Measurements from ENCODE around the gene PRKAB2.
"Not testable (repeated sequence)": the region's sequence is repeated elsewhere in the genome, so short reads cannot be mapped to it uniquely, and the experiment has no call there.

The PRKAB2 gene

GRCh38 chr1:147156642-147157041 lies 15.6 kb downstream of the PRKAB2 start:
- peaks cover 70% of the 10 kb centered on the region for H3K36me3 ChIP-seq
- H4K20me1 ChIP-seq = no peaks in the 10 kb centered on the region

GRCh38 chr1:147152772-147153171 lies 19.5 kb downstream of the PRKAB2 start:
- Histone ChIP-seq H3K27me3 (no peaks in the 10 kb centered on the region), H3K4me1 (no peaks in the 10 kb centered on the region), H4K20me1 (no peaks in the 10 kb centered on the region), H3K4me2 (no peak overlapping the region), H3K9ac (no peak overlapping the region), H3K36me3 (peaks cover 32% of the 10 kb centered on the region), H3K9me3 (no peaks in the 10 kb centered on the region), H3K4me3 (no peak overlapping the region), H3K27ac (no peak overlapping the region)
- no peak for TF ChIP-seq Cebpa-rat (IDR thresholded peaks at IDR 0.05)

More at GRCh38 chr1:147156642-147157041, 15.6 kb downstream of the PRKAB2 start:
- H3K9me3 ChIP-seq = no peaks in the 10 kb centered on the region
- TF ChIP-seq Cebpa-rat (IDR thresholded peaks at IDR 0.05) = no peak
- no peaks in the 10 kb centered on the region for H3K4me1 ChIP-seq
- H3K27ac ChIP-seq = no peak overlapping the region
- H3K27me3 ChIP-seq = no peaks in the 10 kb centered on the region
- no peak overlapping the region for H3K4me3 ChIP-seq
- no peak overlapping the region for H3K9ac ChIP-seq
- H3K4me2 ChIP-seq = no peak overlapping the region

GRCh38 chr1:147151244-147151643 lies 21.0 kb downstream of the PRKAB2 start:
- TF ChIP-seq Cebpa-rat (IDR thresholded peaks at IDR 0.05) = no peak
- Histone ChIP-seq H3K36me3 (peaks cover 23% of the 10 kb centered on the region), H4K20me1 (no peaks in the 10 kb centered on the region), H3K4me2 (no peak overlapping the region), H3K9me3 (no peaks in the 10 kb centered on the region), H3K27me3 (no peaks in the 10 kb centered on the region), H3K4me1 (no peaks in the 10 kb centered on the region), H3K4me3 (no peak overlapping the region), H3K27ac (no peak overlapping the region), H3K9ac (no peak overlapping the region)

- no peak overlapping the region for H3K4me3 ChIP-seq
- H3K36me3 ChIP-seq = no peaks in the 10 kb centered on the region
- no peak overlapping the region for H3K27ac ChIP-seq
- no peaks in the 10 kb centered on the region for H3K9me3 ChIP-seq
- no peak overlapping the region for H3K9ac ChIP-seq
- no peak overlapping the region for H3K4me2 ChIP-seq
- no peaks in the 10 kb centered on the region for H3K27me3 ChIP-seq
- no peaks in the 10 kb centered on the region for H4K20me1 ChIP-seq
- no peak for TF ChIP-seq Cebpa-rat (IDR thresholded peaks at IDR 0.05)
- H3K4me1 ChIP-seq = no peaks in the 10 kb centered on the region
These were observed 29.4 kb downstream of the PRKAB2 start for GRCh38 chr1:147142886-147143285.

- not testable (repeated sequence) for H3K9me3 ChIP-seq, H3K27me3 ChIP-seq, H4K20me1 ChIP-seq, H3K27ac ChIP-seq, H3K4me1 ChIP-seq, H3K36me3 ChIP-seq, H3K4me2 ChIP-seq, H3K9ac ChIP-seq, H3K4me3 ChIP-seq
These were observed 41.5 kb downstream of the PRKAB2 start for GRCh38 chr1:147130721-147131120.

GRCh38 chr1:147129116-147129873 lies 43.0 kb downstream of the PRKAB2 start:
- Histone ChIP-seq H3K27me3 (no peaks in the 10 kb centered on the region), H3K4me1 (no peaks in the 10 kb centered on the region), H3K27ac (no peak overlapping the region), H3K9me3 (no peaks in the 10 kb centered on the region), H3K36me3 (no peaks in the 10 kb centered on the region), H4K20me1 (no peaks in the 10 kb centered on the region), H3K4me2 (no peak overlapping the region), H3K9ac (no peak overlapping the region), H3K4me3 (no peak overlapping the region)
- TF ChIP-seq Cebpa-rat (IDR thresholded peaks at IDR 0.05) = no peak

- Histone ChIP-seq H3K9ac (no peak overlapping the region), H3K9me3 (no peaks in the 10 kb centered on the region), H3K4me3 (no peak overlapping the region), H3K27me3 (no peaks in the 10 kb centered on the region), H4K20me1 (no peaks in the 10 kb centered on the region), H3K36me3 (no peaks in the 10 kb centered on the region), H3K4me1 (no peaks in the 10 kb centered on the region), H3K27ac (no peak overlapping the region), H3K4me2 (no peak overlapping the region)
- no peak for TF ChIP-seq Cebpa-rat (IDR thresholded peaks at IDR 0.05)
These were observed 48.0 kb downstream of the PRKAB2 start for GRCh38 chr1:147124266-147124665.

- H4K20me1 ChIP-seq = no peaks in the 10 kb centered on the region
- H3K9ac ChIP-seq = no peak overlapping the region
- H3K4me3 ChIP-seq = no peak overlapping the region
- no peaks in the 10 kb centered on the region for H3K9me3 ChIP-seq
- TF ChIP-seq Cebpa-rat (IDR thresholded peaks at IDR 0.05) = no peak
- H3K27ac ChIP-seq = no peak overlapping the region
- H3K36me3 ChIP-seq = no peaks in the 10 kb centered on the region
- no peak overlapping the region for H3K4me2 ChIP-seq
- H3K4me1 ChIP-seq = no peaks in the 10 kb centered on the region
- no peaks in the 10 kb centered on the region for H3K27me3 ChIP-seq
These were observed 55.2 kb downstream of the PRKAB2 start for GRCh38 chr1:147117109-147117508.

- Histone ChIP-seq H3K9ac (no peak overlapping the region), H3K27me3 (no peaks in the 10 kb centered on the region), H3K4me3 (no peak overlapping the region), H3K27ac (no peak overlapping the region), H3K36me3 (no peaks in the 10 kb centered on the region), H3K4me1 (no peaks in the 10 kb centered on the region), H3K9me3 (no peaks in the 10 kb centered on the region), H3K4me2 (no peak overlapping the region), H4K20me1 (no peaks in the 10 kb centered on the region)
- TF ChIP-seq Cebpa-rat (IDR thresholded peaks at IDR 0.05) = no peak
These were observed 56.8 kb downstream of the PRKAB2 start for GRCh38 chr1:147115496-147115895.

GRCh38 chr1:147115079-147115478 lies 57.2 kb downstream of the PRKAB2 start:
- not testable (repeated sequence) for H3K27me3 ChIP-seq, H4K20me1 ChIP-seq, H3K9ac ChIP-seq, H3K4me2 ChIP-seq, H3K27ac ChIP-seq, H3K4me3 ChIP-seq, H3K4me1 ChIP-seq, H3K36me3 ChIP-seq, H3K9me3 ChIP-seq

- not testable (repeated sequence) for H3K4me2 ChIP-seq, H4K20me1 ChIP-seq, H3K9me3 ChIP-seq, H3K36me3 ChIP-seq, H3K4me3 ChIP-seq, H3K27ac ChIP-seq, H3K27me3 ChIP-seq, H3K9ac ChIP-seq, H3K4me1 ChIP-seq
These were observed 57.9 kb downstream of the PRKAB2 start for GRCh38 chr1:147114353-147114752.
